Neuronal stem cell (in vitro differentiated cells): Measurements from ENCODE around the gene MPRIP.
A peak's percentile ranks its signal among the peaks of the same experiment; 100 is the strongest.

ENCODE experiments used
- DNase-seq: peaks from one replicate; pipeline ENCODE4 v3.0.0-alpha.2; 2013; ENCODE audit warnings: low spot score
- H2AFZ ChIP-seq: one replicate; pipeline ENCODE4 v1.6.1; 2013; ENCODE audit warnings: mild to moderate bottlenecking, low read length, inconsistent platforms
- H2AK5ac ChIP-seq: 2 replicates; pipeline ENCODE4 v1.6.1; 2013; ENCODE audit warnings: low read depth, mild to moderate bottlenecking, inconsistent platforms, low read length, moderate library complexity, mixed read lengths
- H2BK120ac ChIP-seq: 2 replicates; pipeline ENCODE4 v1.6.1; 2013; ENCODE audit warnings: low read depth, mild to moderate bottlenecking, inconsistent platforms, low read length, moderate library complexity, mixed read lengths
- H2BK12ac ChIP-seq: one replicate; pipeline ENCODE4 v1.6.1; 2013; ENCODE audit warnings: low read length, inconsistent platforms
- H2BK15ac ChIP-seq: 2 replicates; pipeline ENCODE4 v1.6.1; 2013; ENCODE audit warnings: mild to moderate bottlenecking, low read length, inconsistent platforms, mixed read lengths
- H2BK5ac ChIP-seq: one replicate; pipeline ENCODE4 v1.6.1; 2013; ENCODE audit warnings: inconsistent platforms, mild to moderate bottlenecking, low read length, moderate library complexity
- H3K14ac ChIP-seq: one replicate; pipeline ENCODE4 v1.6.1; 2013; ENCODE audit warnings: low read length, inconsistent platforms
- H3K18ac ChIP-seq: 2 replicates; pipeline ENCODE4 v1.6.1; 2013; ENCODE audit warnings: low read length, inconsistent platforms
- H3K23ac ChIP-seq: 2 replicates; pipeline ENCODE4 v1.6.1; 2013; ENCODE audit warnings: low read depth, mild to moderate bottlenecking, mixed read lengths, low read length, inconsistent platforms; ENCODE audit not compliant: poor library complexity
- H3K27ac ChIP-seq: replicated peaks from 3 replicates; pipeline ENCODE4 v1.5.1; 2013; ENCODE audit warnings: low read length, inconsistent platforms
- H3K27me3 ChIP-seq, 3 experiments: 2 replicates each; pipeline ENCODE4 v1.6.1; 2013; ENCODE audit warnings: low read length in 3 of 3, mild to moderate bottlenecking in 2 of 3, inconsistent platforms in 1 of 3, low read depth in 1 of 3, mixed read lengths in 1 of 3, moderate library complexity in 1 of 3; ENCODE audit not compliant: control insufficient read depth in 3 of 3, insufficient read depth in 3 of 3
- H3K36me3 ChIP-seq, 2 donors: replicated peaks in 1 of 2; 2 replicates each; pipeline ENCODE4 v1.6.1; 2013; ENCODE audit warnings: low read length in 2 of 2; ENCODE audit not compliant: control insufficient read depth in 2 of 2, insufficient read depth in 2 of 2
- H3K4ac ChIP-seq: 2 replicates; pipeline ENCODE4 v1.6.1; 2013; ENCODE audit warnings: inconsistent platforms, mild to moderate bottlenecking, low read length, moderate library complexity
- H3K4me1 ChIP-seq, 2 donors: 1 replicate in 1 of 2; 2 replicates in 1 of 2; pipeline ENCODE4 v1.6.1; 2013; ENCODE audit warnings: low read length in 2 of 2, low read depth in 1 of 2; ENCODE audit not compliant: control insufficient read depth in 2 of 2, insufficient read depth in 1 of 2
- H3K4me2 ChIP-seq: one replicate; pipeline ENCODE4 v1.6.1; 2013; ENCODE audit warnings: mild to moderate bottlenecking, low read length, inconsistent platforms; ENCODE audit not compliant: insufficient read depth, poor library complexity, severe bottlenecking
- H3K4me3 ChIP-seq, 2 donors: 2 replicates each; pipeline ENCODE4 v1.5.1; 2013; ENCODE audit warnings: low read length in 2 of 2, mild to moderate bottlenecking in 2 of 2, inconsistent platforms in 1 of 2, moderate library complexity in 1 of 2
- H3K79me1 ChIP-seq: one replicate; pipeline ENCODE4 v1.6.1; 2013; ENCODE audit warnings: low read depth, mild to moderate bottlenecking, inconsistent platforms, low read length, moderate library complexity
- H3K9ac ChIP-seq: one replicate; pipeline ENCODE4 v1.6.1; 2013; ENCODE audit warnings: mild to moderate bottlenecking, low read depth, low read length, inconsistent platforms; ENCODE audit not compliant: poor library complexity
- H3K9me3 ChIP-seq, 2 donors: replicated peaks in 1 of 2; 2 replicates each; pipeline versions ENCODE3 to v1.6.1; 2013; ENCODE audit warnings: low read length in 2 of 2, mild to moderate bottlenecking in 2 of 2, inconsistent platforms in 1 of 2, low read depth in 1 of 2, mixed read lengths in 1 of 2, moderate library complexity in 1 of 2; ENCODE audit not compliant: control insufficient read depth in 2 of 2, insufficient read depth in 1 of 2
- H4K8ac ChIP-seq: one replicate; pipeline ENCODE4 v1.6.1; 2013; ENCODE audit warnings: low read depth, mild to moderate bottlenecking, inconsistent platforms, low read length, moderate library complexity
- H4K91ac ChIP-seq: one replicate; pipeline ENCODE4 v1.6.1; 2013; ENCODE audit warnings: low read length, low read depth, mild to moderate bottlenecking, inconsistent platforms; ENCODE audit not compliant: poor library complexity
- WGBS, 2 donors: extraction: QIAGEN DNeasy Blood & Tissue Kit; methylation state at CpG; one replicate each; pipeline ENCODE4 v1.1.7; 2013; ENCODE audit warnings: missing lambda C conversion rate in 2 of 2, mixed read lengths in 1 of 2; ENCODE audit not compliant: insufficient read length in 2 of 2, insufficient replicate concordance in 1 of 2; ENCODE audit errors: extremely low coverage in 2 of 2; 5-methylcytosine and 5-hydroxymethylcytosine counted together

Gene MPRIP

DNA sequence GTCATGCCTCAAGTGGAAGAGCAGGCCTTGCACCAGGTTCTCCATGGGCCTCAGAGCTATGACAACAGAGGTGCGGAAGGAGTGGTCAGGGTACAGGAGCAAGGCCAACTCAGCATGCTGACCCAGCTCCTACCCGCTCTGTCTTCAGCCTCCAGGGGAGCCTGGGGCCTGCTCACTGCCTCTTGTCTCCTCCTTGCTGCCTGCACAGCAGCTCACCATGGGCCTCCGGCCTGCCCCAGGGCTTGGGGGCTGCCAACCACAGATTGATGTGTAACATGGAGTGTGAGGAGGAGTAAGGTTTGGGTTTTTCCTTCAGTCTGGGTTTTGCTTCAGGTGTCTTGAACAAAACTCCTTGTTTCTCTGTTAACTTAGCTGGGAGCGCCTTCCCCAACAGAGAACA, 101.8 kb downstream of the MPRIP start:
- Histone ChIP-seq H3K4me1 (peaks cover 0 to 1% of the 10 kb centered on the region in 2 donors), H3K9me3 (no peaks in the 10 kb centered on the region), H3K79me1 (no peaks in the 10 kb centered on the region), H2BK5ac (no peak overlapping the region), H3K4me3 (no peak overlapping the region), H2AK5ac (no peak overlapping the region), H4K91ac (no peak overlapping the region), H3K4ac (no peak overlapping the region), H3K36me3 (peaks cover 30 to 90% of the 10 kb centered on the region in 2 donors), H3K4me2 (no peak overlapping the region), H3K27me3 (no peaks in the 10 kb centered on the region), H2AFZ (no peak overlapping the region), H2BK120ac (no peak overlapping the region), H3K27ac (no peak overlapping the region), H4K8ac (no peak overlapping the region), H2BK15ac (no peak overlapping the region), H3K14ac (no peak overlapping the region), H3K9ac (no peak overlapping the region), H2BK12ac (no peak overlapping the region), H3K23ac (no peak overlapping the region), H3K18ac (no peak overlapping the region)
- WGBS, 2 donors: no CpG with 5 or more reads among the region's 4 CpGs
- no peak for DNase-seq

DNA sequence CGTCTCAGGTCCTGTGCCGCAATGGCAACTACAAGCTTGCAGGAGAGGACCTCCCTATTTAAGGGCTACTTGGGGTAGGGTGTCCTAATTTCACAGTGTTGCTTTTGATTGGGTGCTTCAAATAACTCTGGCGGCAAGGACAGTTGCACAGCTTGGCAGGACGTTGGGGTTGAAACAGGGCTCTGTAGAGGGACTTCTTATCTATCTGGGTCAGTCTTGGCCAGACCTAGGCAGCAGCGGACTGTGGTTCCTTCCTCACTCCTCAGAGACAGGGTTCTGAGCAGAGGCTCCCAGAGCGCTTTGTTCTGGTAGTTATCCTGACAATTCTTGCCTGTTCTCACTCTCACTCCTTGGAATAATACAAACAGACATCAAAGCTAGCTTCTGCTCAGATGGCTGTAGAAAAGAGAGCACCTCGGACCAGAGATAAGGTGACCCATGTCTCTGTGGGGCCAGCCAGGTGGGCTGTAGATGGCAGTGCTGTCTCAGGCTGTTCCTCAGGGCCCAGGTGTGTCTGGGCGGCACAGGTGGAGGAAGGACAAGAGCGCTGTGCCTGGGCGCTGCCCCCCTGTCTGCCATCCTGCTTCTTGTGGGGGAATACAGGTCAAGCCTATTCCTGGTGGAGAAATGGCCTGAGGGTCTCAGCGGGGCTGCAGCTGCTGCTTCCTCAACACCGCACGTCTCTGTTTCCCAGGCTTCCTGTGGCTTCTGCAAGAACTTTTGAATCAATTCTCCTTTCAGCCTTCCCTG, 102.8 kb downstream of the MPRIP start:
- no peaks in the 10 kb centered on the region for H3K79me1 ChIP-seq
- H3K14ac ChIP-seq: no peak overlapping the region
- H2BK5ac ChIP-seq: no peak overlapping the region
- H3K18ac ChIP-seq: no peak overlapping the region
- H2BK120ac ChIP-seq: no peak overlapping the region
- no peak overlapping the region for H3K4me3 ChIP-seq
- H2BK15ac ChIP-seq: no peak overlapping the region
- no peak overlapping the region for H3K23ac ChIP-seq
- peaks cover 32 to 86% of the 10 kb centered on the region in 2 donors for H3K36me3 ChIP-seq
- no CpG with 5 or more reads among the region's 13 CpGs for WGBS, 2 donors
- H3K4me1 ChIP-seq: peaks cover 0 to 1% of the 10 kb centered on the region in 2 donors
- H4K8ac ChIP-seq: no peak overlapping the region
- no peak overlapping the region for H3K9ac ChIP-seq
- H3K4me2 ChIP-seq: no peak overlapping the region
- no peak overlapping the region for H2BK12ac ChIP-seq
- H4K91ac ChIP-seq: no peak overlapping the region
- no peak overlapping the region for H3K4ac ChIP-seq
- no peak for DNase-seq
- no peak overlapping the region for H3K27ac ChIP-seq
- no peak overlapping the region for H2AFZ ChIP-seq
- no peaks in the 10 kb centered on the region for H3K27me3 ChIP-seq
- H3K9me3 ChIP-seq: no peaks in the 10 kb centered on the region
- no peak overlapping the region for H2AK5ac ChIP-seq

DNA sequence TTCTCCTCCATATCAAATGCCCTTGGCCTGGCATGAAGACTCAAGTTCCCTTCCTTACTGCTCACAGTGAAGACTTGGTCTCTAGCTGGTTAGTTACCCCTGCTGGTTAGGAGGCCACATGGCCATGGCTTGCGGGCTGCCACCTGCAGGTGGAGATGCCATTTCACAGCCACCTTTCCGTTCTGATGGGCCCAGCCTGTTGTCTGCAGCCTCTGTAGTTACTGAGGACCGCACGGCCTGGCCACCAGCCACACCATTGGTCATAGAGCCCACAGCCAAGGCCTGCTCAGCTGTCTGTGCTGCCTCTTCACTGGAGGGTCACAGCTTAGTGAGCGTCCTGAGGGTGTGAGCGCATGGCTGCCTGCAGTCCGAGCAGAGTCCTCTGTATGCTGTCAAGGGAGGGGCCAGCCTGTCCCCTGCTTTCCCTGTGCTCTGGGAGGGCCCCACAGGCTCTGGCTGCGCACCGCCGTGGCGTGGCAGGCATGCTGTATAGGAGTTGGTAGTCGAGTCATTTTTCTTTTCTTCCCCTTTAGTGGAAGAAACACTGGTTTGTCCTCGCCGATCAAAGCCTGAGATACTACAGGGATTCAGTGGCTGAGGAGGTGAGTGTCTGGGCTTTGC, 104.6 kb downstream of the MPRIP start:
- no peak overlapping the region for H3K9ac ChIP-seq
- H3K4me3 ChIP-seq: no peak overlapping the region
- H3K14ac ChIP-seq: no peak overlapping the region
- H2BK5ac ChIP-seq: no peak overlapping the region
- no peaks in the 10 kb centered on the region for H3K79me1 ChIP-seq
- no peak overlapping the region for H2BK12ac ChIP-seq
- no peak overlapping the region for H4K8ac ChIP-seq
- H3K9me3 ChIP-seq: no peaks in the 10 kb centered on the region
- H3K23ac ChIP-seq: peak overlapping the region; percentile 10
- H3K4me2 ChIP-seq: no peak overlapping the region
- no peak overlapping the region for H3K27ac ChIP-seq
- H2BK120ac ChIP-seq: no peak overlapping the region
- no peak overlapping the region for H3K18ac ChIP-seq
- no CpG with 5 or more reads among the region's 14 CpGs for WGBS, 2 donors
- H3K4me1 ChIP-seq: no peaks in the 10 kb centered on the region
- H4K91ac ChIP-seq: no peak overlapping the region
- no peak overlapping the region for H3K4ac ChIP-seq
- H2BK15ac ChIP-seq: no peak overlapping the region
- H3K36me3 ChIP-seq: peaks cover 35 to 93% of the 10 kb centered on the region in 2 donors
- no peak overlapping the region for H2AFZ ChIP-seq
- no peaks in the 10 kb centered on the region for H3K27me3 ChIP-seq
- DNase-seq: no peak
- H2AK5ac ChIP-seq: no peak overlapping the region

DNA sequence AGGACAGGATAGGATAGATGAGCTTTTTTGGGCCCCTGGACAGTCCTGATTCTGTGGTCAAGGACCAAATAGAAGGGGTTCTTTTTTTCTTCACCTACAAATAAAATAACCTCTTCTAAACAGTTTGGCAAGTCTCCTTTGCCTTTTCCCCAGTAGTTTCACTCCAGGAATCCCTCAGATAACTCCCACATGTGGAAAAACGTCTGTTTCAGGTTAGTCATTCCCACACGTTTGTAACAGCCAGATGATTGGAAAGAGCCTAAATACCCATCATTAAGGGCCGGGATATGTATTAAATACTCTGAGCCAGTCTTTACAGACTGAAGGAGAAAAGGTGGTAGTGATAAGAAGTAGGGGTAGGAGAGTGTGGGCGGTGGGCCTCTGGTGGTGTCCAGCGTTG, 105.6 kb downstream of the MPRIP start:
- no peak overlapping the region for H2AFZ ChIP-seq
- H3K27me3 ChIP-seq: no peaks in the 10 kb centered on the region
- H3K79me1 ChIP-seq: no peaks in the 10 kb centered on the region
- H2BK15ac ChIP-seq: no peak overlapping the region
- H3K4me2 ChIP-seq: no peak overlapping the region
- peaks cover 32 to 93% of the 10 kb centered on the region in 2 donors for H3K36me3 ChIP-seq
- H2AK5ac ChIP-seq: no peak overlapping the region
- WGBS, 2 donors: no CpG with 5 or more reads among the region's 5 CpGs
- no peak overlapping the region for H3K4me3 ChIP-seq
- H3K9ac ChIP-seq: no peak overlapping the region
- DNase-seq: no peak
- no peak overlapping the region for H3K18ac ChIP-seq
- no peaks in the 10 kb centered on the region for H3K9me3 ChIP-seq
- no peak overlapping the region for H3K14ac ChIP-seq
- H3K4me1 ChIP-seq: no peaks in the 10 kb centered on the region
- H2BK120ac ChIP-seq: no peak overlapping the region
- no peak overlapping the region for H2BK12ac ChIP-seq
- H2BK5ac ChIP-seq: no peak overlapping the region
- no peak overlapping the region for H4K91ac ChIP-seq
- H3K27ac ChIP-seq: no peak overlapping the region
- H3K23ac ChIP-seq: no peak overlapping the region
- no peak overlapping the region for H3K4ac ChIP-seq
- no peak overlapping the region for H4K8ac ChIP-seq
